ENCODE results near the gene NCMAP.
A peak's percentile ranks its signal among the peaks of the same experiment; 100 is the strongest.

DNA sequence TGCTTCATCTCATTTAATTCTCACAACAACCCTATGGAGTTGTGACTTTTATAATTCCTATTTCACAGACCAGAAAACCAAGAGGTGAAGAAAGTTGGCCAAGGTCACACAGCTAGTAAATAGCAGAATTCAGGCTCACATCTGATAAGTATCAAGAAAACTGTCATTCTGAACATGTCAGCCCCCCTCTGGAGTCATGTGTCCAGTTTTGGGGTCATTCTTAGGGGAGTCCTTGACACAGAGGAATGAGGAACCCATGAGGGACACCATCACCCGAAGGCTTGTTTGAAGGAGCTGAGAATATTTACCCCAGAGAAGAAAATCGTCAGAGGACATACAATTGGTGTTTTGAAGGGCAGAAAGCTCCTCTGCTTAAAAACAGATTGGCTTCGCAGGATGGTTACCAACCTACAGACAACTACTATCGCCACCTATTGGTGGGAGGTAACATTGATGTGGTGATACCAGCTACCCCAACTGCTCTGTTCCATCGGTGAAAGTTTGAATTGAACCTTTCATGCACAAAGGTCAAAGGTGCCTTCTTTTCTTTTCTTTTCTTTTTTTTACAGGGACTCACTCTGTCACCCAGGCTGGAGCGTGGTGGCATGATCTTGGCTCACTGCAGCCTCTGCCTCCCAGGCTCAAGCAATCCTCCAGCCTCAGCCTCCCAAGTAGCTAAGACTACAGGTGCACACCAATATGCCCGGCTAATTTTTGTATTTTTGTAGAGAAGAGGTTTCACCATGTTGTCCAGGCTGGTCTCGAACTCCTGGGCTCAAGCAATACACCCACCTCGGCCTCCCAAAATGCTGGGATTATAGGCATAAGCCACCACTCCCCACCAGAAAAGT, 31.3 kb downstream of the NCMAP start:
- TF ChIP-seq, protein P1, sequence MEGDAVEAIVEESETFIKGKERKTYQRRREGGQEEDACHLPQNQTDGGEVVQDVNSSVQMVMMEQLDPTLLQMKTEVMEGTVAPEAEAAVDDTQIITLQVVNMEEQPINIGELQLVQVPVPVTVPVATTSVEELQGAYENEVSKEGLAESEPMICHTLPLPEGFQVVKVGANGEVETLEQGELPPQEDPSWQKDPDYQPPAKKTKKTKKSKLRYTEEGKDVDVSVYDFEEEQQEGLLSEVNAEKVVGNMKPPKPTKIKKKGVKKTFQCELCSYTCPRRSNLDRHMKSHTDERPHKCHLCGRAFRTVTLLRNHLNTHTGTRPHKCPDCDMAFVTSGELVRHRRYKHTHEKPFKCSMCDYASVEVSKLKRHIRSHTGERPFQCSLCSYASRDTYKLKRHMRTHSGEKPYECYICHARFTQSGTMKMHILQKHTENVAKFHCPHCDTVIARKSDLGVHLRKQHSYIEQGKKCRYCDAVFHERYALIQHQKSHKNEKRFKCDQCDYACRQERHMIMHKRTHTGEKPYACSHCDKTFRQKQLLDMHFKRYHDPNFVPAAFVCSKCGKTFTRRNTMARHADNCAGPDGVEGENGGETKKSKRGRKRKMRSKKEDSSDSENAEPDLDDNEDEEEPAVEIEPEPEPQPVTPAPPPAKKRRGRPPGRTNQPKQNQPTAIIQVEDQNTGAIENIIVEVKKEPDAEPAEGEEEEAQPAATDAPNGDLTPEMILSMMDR (IDR thresholded peaks at IDR 0.05): peak; percentile 89
- TF ChIP-seq ZFX (IDR thresholded peaks at IDR 0.05; ENCODE audit: borderline replicate concordance): no peak
